Muscle layer of duodenum (tissue), 2 donors: ENCODE results near the gene ELMO1.

ENCODE experiments used
- H3K27ac ChIP-seq: one replicate; pipeline ENCODE4 v1.7.0; 2013; ENCODE audit warnings: mild to moderate bottlenecking, low read length
- H3K27me3 ChIP-seq: one replicate; pipeline ENCODE4 v1.7.0; 2013; ENCODE audit warnings: low read depth, mild to moderate bottlenecking, control low read depth, low read length
- H3K36me3 ChIP-seq, 2 donors: one replicate each; pipeline ENCODE4 v1.7.0; 2013; ENCODE audit warnings: low read length in 2 of 2, control low read depth in 1 of 2, mild to moderate bottlenecking in 1 of 2; ENCODE audit not compliant: insufficient read depth in 2 of 2, control insufficient read depth in 1 of 2
- H3K4me1 ChIP-seq, 2 donors: one replicate each; pipeline ENCODE4 v1.7.0; 2013; ENCODE audit warnings: low read length in 2 of 2, mild to moderate bottlenecking in 2 of 2, control low read depth in 1 of 2, moderate library complexity in 1 of 2; ENCODE audit not compliant: insufficient read depth in 2 of 2, control insufficient read depth in 1 of 2
- H3K4me3 ChIP-seq, 2 donors: one replicate each; pipeline ENCODE4 v1.7.0; 2013; ENCODE audit warnings: low read length in 2 of 2, low read depth in 1 of 2, mild to moderate bottlenecking in 1 of 2
- H3K9me3 ChIP-seq, 2 donors: one replicate each; pipeline ENCODE4 v1.7.0; 2013; ENCODE audit warnings: low read length in 2 of 2, control low read depth in 1 of 2, mild to moderate bottlenecking in 1 of 2; ENCODE audit not compliant: control insufficient read depth in 1 of 2
- donor health status: healthy.

The ELMO1 gene

DNA sequence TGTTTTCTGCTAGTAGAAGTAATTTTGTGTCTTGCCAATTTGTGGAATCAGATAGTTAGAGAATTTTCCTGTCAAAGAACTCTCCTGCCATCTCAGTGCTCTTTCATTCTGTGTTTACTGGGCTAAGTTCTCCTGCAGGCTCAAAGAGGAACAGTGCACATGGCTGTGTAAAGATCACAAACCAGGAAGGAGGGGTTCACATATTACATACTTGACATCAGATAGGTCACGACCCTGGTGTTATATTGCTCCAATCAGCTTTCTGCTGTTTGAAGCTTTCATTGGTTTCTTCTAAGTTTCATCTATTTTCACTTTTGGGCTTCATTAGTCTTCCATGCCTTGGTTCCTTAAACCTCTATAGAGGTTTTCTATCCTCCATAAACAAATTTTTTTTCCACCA lies 13.5 kb upstream of the ELMO1 start:
- Histone ChIP-seq H3K4me1 (no peaks in the 10 kb centered on the region), H3K36me3 (no peaks in the 10 kb centered on the region), H3K4me3 (no peak overlapping the region), H3K27me3 (no peaks in the 10 kb centered on the region), H3K27ac (no peak overlapping the region), H3K9me3 (no peaks in the 10 kb centered on the region)

DNA sequence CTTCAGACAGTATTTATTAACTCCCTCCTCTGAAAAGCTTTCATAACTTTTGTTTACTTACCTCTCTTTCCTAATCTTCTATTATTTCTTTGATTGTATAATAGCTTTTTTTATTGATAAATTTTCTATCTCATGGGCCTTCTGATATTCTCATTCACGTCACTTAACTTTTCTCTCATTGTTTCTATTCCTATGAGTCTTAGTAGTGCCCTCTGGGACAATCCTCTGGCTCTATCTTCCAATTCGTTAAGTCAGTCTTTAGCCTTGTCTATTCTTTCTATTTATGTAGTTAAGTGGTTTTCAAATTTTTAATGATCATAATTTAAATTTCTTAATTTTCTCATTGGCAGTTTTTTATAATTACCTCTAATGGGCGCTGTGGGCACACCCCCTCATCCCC lies 6.4 kb upstream of the ELMO1 start:
- no peaks in the 10 kb centered on the region for H3K36me3 ChIP-seq
- H3K4me1 ChIP-seq = no peaks in the 10 kb centered on the region

DNA sequence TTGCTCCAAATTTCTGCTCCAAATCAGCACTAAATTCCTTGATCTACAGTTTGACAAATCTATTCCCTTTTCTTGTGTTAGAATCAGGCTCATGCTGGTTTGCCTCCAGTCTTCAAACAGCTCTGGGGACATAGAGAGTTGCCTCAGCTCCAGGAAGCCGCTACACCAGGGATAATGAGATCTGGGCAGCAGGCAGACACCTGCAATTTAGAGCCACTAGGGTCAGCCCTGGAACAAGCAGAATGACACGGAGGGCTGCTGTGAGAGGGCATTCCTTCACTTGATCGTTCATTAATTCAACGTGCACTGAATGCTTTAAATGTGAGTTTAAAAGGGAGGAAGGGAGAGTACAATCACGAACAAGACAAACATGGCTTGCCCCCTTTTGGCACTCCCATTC lies 3.7 kb upstream of the ELMO1 start:
- Histone ChIP-seq H3K4me3 (no peak overlapping the region), H3K4me1 (peaks cover 0 to 9% of the 10 kb centered on the region in 2 donors), H3K9me3 (no peaks in the 10 kb centered on the region), H3K27me3 (no peaks in the 10 kb centered on the region), H3K36me3 (no peaks in the 10 kb centered on the region), H3K27ac (no peak overlapping the region)

More for the DNA sequence above, 6.4 kb upstream of the ELMO1 start:
- no peak overlapping the region for H3K27ac ChIP-seq
- no peaks in the 10 kb centered on the region for H3K27me3 ChIP-seq
- H3K9me3 ChIP-seq = no peaks in the 10 kb centered on the region
- H3K4me3 ChIP-seq = no peak overlapping the region

DNA sequence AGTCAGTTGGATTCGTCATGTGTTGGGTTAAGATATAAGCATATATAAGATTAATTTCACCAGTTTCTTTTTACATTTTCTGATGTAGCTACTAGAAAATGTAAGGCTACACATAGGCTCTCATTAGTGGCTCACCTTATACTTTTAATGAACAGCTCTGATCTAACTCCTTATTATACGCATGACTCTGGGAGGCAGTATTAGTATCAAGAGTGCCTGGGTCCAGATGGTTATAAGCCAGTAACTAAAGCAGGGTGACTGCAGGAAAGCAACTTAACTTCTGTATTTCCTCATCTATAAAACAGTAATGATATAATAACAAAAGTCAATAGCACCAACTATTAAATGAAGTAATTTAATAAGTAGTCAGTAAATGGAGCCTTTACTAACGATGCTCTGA lies 1.4 kb upstream of the ELMO1 start:
- no peaks in the 10 kb centered on the region for H3K27me3 ChIP-seq

DNA sequence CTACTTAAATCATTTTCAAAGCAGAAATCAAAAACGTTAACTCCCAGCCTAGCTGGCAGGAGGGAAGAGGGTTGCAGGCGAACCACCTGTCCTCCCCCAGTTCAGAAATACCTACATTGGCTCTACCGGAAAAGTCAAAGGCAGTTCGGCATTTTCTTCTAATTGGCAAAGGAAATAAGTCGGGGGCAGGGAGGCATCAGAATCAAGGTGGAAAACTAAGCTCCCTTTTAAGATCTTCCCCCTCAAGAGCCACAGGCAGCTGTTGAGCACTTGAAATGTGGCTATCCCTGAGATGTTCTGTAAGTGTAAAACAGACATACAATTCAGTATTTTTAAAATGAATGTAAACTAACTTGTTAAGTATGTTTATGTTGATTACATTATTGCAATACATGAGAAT lies 957 bp upstream of the ELMO1 start:
- Histone ChIP-seq H3K36me3 (no peaks in the 10 kb centered on the region), H3K27me3 (no peaks in the 10 kb centered on the region), H3K4me3 (peak overlapping the region; percentile 62 to 87), H3K9me3 (no peaks in the 10 kb centered on the region), H3K27ac (no peak overlapping the region), H3K4me1 (peaks cover 0 to 9% of the 10 kb centered on the region in 2 donors)

More for the DNA sequence above, 1.4 kb upstream of the ELMO1 start:
- H3K27ac ChIP-seq = no peak overlapping the region
- H3K9me3 ChIP-seq = no peaks in the 10 kb centered on the region
- H3K4me1 ChIP-seq = peaks cover 0 to 9% of the 10 kb centered on the region in 2 donors
- no peaks in the 10 kb centered on the region for H3K36me3 ChIP-seq
- H3K4me3 ChIP-seq = no peak overlapping the region

DNA sequence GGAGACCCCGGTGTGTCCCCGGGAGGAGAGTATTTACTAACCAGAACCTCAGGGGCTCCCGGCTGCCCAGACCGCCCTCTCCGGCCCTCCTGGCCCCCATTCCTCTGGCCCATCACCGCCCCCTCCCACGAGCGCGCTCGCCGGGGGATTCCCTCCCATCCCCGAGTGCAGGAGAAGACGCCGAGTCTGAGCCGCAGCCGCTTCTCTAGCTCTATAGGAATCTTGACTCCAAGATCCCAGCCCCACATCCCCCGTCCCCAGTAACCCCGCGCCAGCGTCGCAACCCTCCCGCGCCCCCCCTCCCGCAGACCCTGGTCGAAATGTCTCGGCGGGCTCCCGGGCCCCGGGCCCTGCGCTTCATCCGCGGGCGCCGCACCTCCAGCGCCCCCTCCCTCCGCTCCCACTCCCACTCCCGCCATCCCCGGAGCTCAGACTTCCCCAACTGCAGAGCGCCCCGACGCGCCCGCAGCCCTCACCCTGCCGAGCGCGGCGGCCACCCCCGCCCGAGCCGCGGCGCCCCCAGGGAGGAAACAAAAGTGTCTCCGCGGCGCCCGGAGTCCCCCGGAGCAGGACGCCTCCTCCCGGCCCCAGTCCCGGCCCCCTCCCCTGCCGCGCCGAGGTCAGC lies 541 bp downstream of the ELMO1 start:
- H3K4me3 ChIP-seq = peak overlapping the region; percentile 62 to 87
- H3K27ac ChIP-seq = peak overlapping the region; percentile 60
- H3K9me3 ChIP-seq = no peaks in the 10 kb centered on the region
- H3K4me1 ChIP-seq = peaks cover 0 to 13% of the 10 kb centered on the region in 2 donors
- H3K36me3 ChIP-seq = no peaks in the 10 kb centered on the region
- no peaks in the 10 kb centered on the region for H3K27me3 ChIP-seq

DNA sequence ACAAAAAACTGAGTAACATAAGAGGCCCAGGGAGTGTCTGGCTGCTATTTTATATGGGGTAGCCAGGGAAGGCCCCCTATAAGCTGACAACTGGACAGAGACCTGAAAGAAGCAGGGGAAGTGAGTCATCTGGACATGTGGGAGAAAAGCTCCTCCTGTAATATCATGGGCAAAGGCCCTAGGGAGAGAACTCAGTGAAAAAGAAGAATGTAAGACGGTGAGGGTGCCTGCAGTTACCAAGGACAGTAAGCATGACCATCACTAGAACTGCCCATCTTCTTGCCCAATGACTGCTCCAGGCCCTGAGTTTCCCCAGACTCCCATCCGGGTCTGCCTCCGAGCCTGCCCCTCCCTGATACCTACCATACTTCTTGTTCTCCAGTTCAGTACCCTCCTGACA lies 2.3 kb downstream of the ELMO1 start:
- Histone ChIP-seq H3K27ac (peak overlapping the region; percentile 60), H3K9me3 (no peaks in the 10 kb centered on the region), H3K4me3 (no peak overlapping the region), H3K4me1 (peaks cover 0 to 13% of the 10 kb centered on the region in 2 donors), H3K36me3 (no peaks in the 10 kb centered on the region), H3K27me3 (no peaks in the 10 kb centered on the region)

DNA sequence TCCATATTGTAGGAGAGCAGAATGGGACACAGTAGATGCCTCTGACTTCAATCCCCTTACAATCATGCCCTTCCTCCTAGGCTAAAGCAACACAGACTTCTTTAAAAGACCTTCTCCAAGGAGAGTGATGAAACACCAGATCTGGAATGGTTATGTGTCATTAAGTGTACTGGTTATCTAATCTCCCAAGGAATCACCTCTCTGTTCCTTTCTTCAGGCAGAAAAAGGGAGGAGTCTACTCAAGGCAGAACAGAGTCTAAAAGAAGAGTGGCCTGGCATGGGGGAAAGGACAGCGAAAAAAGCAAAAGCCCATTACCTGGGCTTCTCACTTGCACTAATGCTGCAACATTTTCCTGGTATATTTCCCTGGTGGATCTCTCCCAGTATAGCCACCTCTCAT lies 2.9 kb downstream of the ELMO1 start:
- no peaks in the 10 kb centered on the region for H3K27me3 ChIP-seq
- H3K4me1 ChIP-seq = peaks cover 0 to 13% of the 10 kb centered on the region in 2 donors
- H3K27ac ChIP-seq = no peak overlapping the region
- H3K9me3 ChIP-seq = no peaks in the 10 kb centered on the region
- no peaks in the 10 kb centered on the region for H3K36me3 ChIP-seq
- no peak overlapping the region for H3K4me3 ChIP-seq

DNA sequence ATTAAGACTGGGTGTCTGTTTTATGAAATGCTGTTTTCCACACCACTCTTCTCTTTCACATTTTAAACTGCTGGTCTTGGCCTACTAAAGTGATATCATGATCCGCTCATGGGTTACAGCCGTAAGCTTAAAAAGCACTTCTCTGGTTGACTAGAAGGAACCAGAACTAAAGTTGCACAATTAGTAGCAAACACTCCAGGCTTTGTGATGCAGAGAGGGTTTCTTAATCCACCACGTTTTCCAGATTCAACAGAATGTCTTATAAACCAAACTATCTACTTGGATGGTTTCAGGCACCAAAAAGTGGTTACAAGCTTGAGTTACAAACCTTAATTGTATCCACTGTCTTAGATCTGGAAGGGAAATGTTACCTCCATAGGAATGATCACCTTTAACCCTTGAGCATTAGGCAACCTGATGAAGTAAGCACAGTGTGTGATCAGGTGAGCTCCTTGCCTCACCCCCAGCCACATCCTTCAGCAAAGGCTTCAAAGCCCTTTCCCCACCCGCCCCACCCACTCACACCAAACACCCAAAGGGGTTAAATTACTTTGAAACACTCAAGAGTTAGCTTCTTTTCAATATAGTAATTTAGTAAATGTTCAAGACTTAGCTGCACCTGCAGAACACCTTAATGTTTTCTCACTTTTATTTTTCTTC lies 3.5 kb downstream of the ELMO1 start:
- H3K9me3 ChIP-seq = no peaks in the 10 kb centered on the region
- H3K27ac ChIP-seq = no peak overlapping the region
- H3K4me1 ChIP-seq = peaks cover 0 to 13% of the 10 kb centered on the region in 2 donors

DNA sequence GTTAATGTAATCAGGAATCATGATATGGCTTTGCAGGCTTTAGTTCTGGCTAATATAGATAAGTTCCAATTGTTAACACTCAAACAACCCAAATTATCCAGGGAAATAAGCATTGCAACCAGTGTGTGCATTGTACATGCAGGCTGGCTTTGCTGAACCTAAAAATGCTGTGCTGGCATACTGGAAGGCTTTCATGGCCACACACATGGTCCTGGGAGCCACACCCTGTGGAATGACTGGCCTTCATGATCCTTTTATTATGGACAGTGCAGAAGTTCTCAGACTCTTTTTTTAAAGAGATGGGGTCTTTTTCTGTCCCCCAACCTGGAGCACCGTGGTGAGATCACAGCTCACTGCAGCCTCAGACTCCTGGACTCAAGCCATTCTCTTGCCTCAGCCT lies 5.0 kb downstream of the ELMO1 start:
- Histone ChIP-seq H3K27ac (no peak overlapping the region), H3K27me3 (no peaks in the 10 kb centered on the region), H3K36me3 (no peaks in the 10 kb centered on the region), H3K4me3 (no peak overlapping the region), H3K9me3 (no peaks in the 10 kb centered on the region), H3K4me1 (peaks cover 0 to 7% of the 10 kb centered on the region in 2 donors)

More for the DNA sequence above, 3.5 kb downstream of the ELMO1 start:
- Histone ChIP-seq H3K36me3 (no peaks in the 10 kb centered on the region), H3K4me3 (no peak overlapping the region), H3K27me3 (no peaks in the 10 kb centered on the region)

DNA sequence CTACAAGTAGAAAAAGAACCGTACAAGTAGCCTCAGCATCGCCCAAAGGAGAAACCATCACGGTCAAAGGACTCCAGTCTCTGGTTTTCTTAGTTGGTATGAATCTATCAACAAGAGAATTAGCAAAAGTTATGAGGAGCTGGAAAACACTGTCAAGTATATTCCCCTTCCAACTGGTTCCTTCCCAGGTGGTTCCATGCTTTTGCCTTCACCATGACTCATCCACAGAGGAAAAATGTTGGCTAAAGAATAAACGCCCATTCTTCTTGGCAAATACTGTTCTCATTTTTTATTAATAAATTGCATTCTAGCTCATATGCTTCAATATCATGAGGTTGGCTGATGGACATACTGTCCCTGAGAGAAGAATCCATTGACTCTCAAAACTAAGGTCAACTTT lies 6.4 kb downstream of the ELMO1 start:
- Histone ChIP-seq H3K27ac (no peak overlapping the region), H3K36me3 (no peaks in the 10 kb centered on the region), H3K27me3 (no peaks in the 10 kb centered on the region), H3K4me1 (peaks cover 0 to 7% of the 10 kb centered on the region in 2 donors), H3K9me3 (no peaks in the 10 kb centered on the region), H3K4me3 (no peak overlapping the region)

DNA sequence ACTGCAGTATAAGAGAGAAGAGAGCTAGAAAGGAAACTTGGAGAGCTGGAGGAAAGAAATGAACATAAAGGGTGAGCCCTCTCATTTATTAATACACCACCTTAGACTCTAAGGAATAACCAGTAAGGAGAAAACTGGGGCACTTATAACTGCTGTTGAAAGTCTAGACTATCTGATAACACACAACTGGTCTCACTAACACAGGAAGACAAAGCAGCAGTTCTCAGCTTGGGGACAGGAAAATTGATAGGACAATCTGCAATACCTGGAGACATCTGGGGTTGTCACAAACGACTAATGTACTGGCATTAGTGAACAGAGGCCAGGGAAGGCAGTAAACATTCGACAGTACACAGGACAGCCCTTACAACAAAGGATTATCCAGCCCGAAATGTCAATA lies 6.8 kb downstream of the ELMO1 start:
- Histone ChIP-seq H3K27me3 (no peaks in the 10 kb centered on the region), H3K4me3 (no peak overlapping the region), H3K9me3 (no peaks in the 10 kb centered on the region), H3K27ac (no peak overlapping the region), H3K4me1 (peaks cover 0 to 7% of the 10 kb centered on the region in 2 donors), H3K36me3 (no peaks in the 10 kb centered on the region)
